Gastroesophageal sphincter (tissue), 3 donors: ENCODE results near the gene BST1.

Source experiments
- EP300 ChIP-seq: sonication (generic); formaldehyde crosslinking; IDR thresholded peaks from one replicate; pipeline ENCODE4 v1.6.1; 2017; ENCODE audit warnings: antibody characterized with exemption, mild to moderate bottlenecking
- POLR2A ChIP-seq, 2 donors: fragments of 450-650 bp; IDR thresholded peaks; one replicate each; pipeline ENCODE4 v1.6.1; 2017; ENCODE audit warnings: antibody characterized with exemption in 2 of 2, mild to moderate bottlenecking in 2 of 2, moderate library complexity in 1 of 2
- POLR2AphosphoS5 ChIP-seq: sonication (generic); formaldehyde crosslinking; IDR thresholded peaks from one replicate; pipeline ENCODE4 v1.6.1; 2017; ENCODE audit warnings: antibody characterized with exemption
- TF ChIP-seq, protein P1 (sequence below), 4 experiments: fragments of 200-600 bp in 2 of 4; fragments of 450-650 bp in 2 of 4; sonication (generic) in 1 of 4; IDR thresholded peaks; one replicate each; pipeline ENCODE4 v1.5.1; 2017 to 2019; ENCODE audit warnings: antibody characterized with exemption in 4 of 4, mild to moderate bottlenecking in 2 of 4, moderate library complexity in 2 of 4

DNA sequence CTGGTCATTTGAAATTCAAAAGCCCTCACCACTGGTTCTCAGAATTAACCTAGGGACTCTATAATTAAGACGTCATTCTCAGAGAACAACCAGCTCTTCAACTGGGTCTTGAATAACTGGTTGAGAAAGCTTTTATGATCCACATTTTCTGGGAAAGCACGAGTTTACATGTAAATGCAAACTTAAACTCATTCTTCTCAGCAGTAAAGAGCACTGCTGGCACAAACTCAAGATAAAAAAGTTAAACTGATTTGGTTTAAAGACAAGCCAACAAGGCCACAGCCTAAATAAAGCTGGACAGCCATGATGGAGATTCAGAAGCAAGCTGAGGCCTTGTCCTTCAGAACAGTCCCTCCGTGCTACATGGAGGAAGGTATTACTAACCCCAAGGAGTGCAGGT lies 13.2 kb downstream of the BST1 start:
- TF ChIP-seq, protein P1, sequence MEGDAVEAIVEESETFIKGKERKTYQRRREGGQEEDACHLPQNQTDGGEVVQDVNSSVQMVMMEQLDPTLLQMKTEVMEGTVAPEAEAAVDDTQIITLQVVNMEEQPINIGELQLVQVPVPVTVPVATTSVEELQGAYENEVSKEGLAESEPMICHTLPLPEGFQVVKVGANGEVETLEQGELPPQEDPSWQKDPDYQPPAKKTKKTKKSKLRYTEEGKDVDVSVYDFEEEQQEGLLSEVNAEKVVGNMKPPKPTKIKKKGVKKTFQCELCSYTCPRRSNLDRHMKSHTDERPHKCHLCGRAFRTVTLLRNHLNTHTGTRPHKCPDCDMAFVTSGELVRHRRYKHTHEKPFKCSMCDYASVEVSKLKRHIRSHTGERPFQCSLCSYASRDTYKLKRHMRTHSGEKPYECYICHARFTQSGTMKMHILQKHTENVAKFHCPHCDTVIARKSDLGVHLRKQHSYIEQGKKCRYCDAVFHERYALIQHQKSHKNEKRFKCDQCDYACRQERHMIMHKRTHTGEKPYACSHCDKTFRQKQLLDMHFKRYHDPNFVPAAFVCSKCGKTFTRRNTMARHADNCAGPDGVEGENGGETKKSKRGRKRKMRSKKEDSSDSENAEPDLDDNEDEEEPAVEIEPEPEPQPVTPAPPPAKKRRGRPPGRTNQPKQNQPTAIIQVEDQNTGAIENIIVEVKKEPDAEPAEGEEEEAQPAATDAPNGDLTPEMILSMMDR (IDR thresholded peaks at IDR 0.05), result no peak
- no peak for TF ChIP-seq POLR2A (IDR thresholded peaks at IDR 0.05)
- TF ChIP-seq POLR2AphosphoS5, result no peak
- TF ChIP-seq EP300, result no peak
